PC-3 (cell line): ENCODE measurements around the gene ACSM6.

Experiments
- CTCF ChIP-seq: fragments of 300-600 bp; sonication (generic); conservative IDR thresholded peaks from 2 replicates; pipeline ENCODE4 v1.5.1; 2017; ENCODE audit warnings: antibody characterized with exemption, low read depth, mild to moderate bottlenecking, low read length
- EZH2 ChIP-seq: fragments of 300-600 bp; sonication (generic); IDR thresholded peaks from one replicate; pipeline ENCODE4 v1.6.1; 2017; ENCODE audit warnings: antibody characterized with exemption, mild to moderate bottlenecking, low read length; ENCODE audit not compliant: unreplicated experiment

- TF ChIP-seq CTCF (no peak; the same call in 1 of the 2 replicates), EZH2 (no peak)
These were observed 31.1 kb downstream of the ACSM6 start for GRCh38 chr10:95225136-95225535.
